ENCODE results near the gene SMG6.

The SMG6 gene

DNA sequence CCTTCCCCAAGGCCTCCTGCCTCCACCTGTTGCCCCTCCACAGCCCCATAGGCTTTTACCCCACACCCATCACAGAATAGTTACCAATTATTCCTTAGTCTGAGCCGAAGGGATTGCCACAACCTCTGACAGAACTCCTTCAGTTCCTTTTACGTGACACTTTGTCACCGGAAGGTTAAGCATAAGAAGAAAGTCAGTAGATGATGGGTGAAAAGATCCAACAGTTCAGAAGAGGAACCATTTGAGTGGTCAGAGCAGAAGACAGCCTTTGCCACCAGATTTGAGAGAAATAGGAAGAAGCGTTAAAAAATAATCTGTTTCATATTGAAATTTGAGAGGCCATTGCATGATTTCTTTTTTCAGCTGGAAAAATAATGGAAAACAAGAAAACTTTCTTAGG lies 1.3 kb upstream of the SMG6 start:
- no peak for ATAC-seq
- TF ChIP-seq ZFP30 (CRISPR knock-in tag; IDR thresholded peaks at IDR 0.05) (no peak), ARNTL (CRISPR knock-in tag; IDR thresholded peaks at IDR 0.05; ENCODE audit: borderline replicate concordance, low read depth) (no peak), ISL1 (CRISPR knock-in tag; IDR thresholded peaks at IDR 0.05) (no peak), RARB (CRISPR knock-in tag; IDR thresholded peaks at IDR 0.05) (no peak), ZC3H10 (CRISPR knock-in tag; IDR thresholded peaks at IDR 0.05) (no peak), ZNF70 (CRISPR knock-in tag; IDR thresholded peaks at IDR 0.05) (no peak), PPARA (CRISPR knock-in tag; IDR thresholded peaks at IDR 0.05; ENCODE audit: borderline replicate concordance) (no peak), GLIS3 (CRISPR knock-in tag; IDR thresholded peaks at IDR 0.05) (no peak), ZNF565 (CRISPR knock-in tag; conservative IDR thresholded peaks at IDR 0.05; ENCODE audit: low read depth) (no peak), ZFP3 (CRISPR knock-in tag; IDR thresholded peaks at IDR 0.05) (no peak)
- TF ChIP-seq, protein P1, sequence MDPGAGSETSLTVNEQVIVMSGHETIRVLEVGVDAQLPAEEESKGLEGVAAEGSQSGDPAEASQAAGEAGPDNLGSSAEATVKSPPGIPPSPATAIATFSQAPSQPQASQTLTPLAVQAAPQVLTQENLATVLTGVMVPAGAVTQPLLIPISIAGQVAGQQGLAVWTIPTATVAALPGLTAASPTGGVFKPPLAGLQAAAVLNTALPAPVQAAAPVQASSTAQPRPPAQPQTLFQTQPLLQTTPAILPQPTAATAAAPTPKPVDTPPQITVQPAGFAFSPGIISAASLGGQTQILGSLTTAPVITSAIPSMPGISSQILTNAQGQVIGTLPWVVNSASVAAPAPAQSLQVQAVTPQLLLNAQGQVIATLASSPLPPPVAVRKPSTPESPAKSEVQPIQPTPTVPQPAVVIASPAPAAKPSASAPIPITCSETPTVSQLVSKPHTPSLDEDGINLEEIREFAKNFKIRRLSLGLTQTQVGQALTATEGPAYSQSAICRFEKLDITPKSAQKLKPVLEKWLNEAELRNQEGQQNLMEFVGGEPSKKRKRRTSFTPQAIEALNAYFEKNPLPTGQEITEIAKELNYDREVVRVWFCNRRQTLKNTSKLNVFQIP (CRISPR knock-in tag; IDR thresholded peaks at IDR 0.05; ENCODE audit: borderline replicate concordance, low read depth), result no peak
- TF ChIP-seq, protein P2, sequence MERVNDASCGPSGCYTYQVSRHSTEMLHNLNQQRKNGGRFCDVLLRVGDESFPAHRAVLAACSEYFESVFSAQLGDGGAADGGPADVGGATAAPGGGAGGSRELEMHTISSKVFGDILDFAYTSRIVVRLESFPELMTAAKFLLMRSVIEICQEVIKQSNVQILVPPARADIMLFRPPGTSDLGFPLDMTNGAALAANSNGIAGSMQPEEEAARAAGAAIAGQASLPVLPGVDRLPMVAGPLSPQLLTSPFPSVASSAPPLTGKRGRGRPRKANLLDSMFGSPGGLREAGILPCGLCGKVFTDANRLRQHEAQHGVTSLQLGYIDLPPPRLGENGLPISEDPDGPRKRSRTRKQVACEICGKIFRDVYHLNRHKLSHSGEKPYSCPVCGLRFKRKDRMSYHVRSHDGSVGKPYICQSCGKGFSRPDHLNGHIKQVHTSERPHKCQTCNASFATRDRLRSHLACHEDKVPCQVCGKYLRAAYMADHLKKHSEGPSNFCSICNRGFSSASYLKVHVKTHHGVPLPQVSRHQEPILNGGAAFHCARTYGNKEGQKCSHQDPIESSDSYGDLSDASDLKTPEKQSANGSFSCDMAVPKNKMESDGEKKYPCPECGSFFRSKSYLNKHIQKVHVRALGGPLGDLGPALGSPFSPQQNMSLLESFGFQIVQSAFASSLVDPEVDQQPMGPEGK (CRISPR knock-in tag; IDR thresholded peaks at IDR 0.05; ENCODE audit: borderline replicate concordance), result no peak

DNA sequence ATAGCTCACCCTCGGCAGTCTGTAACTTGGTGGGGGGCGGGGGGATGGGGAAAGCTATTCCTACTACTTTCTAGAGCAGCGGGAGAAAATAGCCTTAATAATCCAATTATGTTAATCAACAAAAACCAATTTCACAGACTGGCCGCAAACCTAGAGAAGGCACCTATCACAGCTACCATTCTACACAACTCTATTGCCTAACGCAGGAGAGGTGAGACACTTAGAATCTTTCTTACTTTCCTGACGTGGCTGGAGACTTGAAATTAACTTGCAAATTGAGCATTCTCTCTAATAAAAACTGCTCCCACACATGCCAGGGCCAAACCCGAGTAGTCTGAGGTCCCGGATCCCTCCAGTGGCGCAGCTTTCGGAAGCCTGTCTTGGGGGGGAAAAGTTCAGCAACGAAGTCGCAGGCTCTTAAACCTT lies 794 bp downstream of the SMG6 start:
- peak; percentile 39 for ATAC-seq
- TF ChIP-seq ZFP3 (CRISPR knock-in tag; IDR thresholded peaks at IDR 0.05) (no peak), TOX (CRISPR knock-in tag; IDR thresholded peaks at IDR 0.05; ENCODE audit: borderline replicate concordance) (no peak), ISL1 (CRISPR knock-in tag; IDR thresholded peaks at IDR 0.05) (no peak), ZNF70 (CRISPR knock-in tag; IDR thresholded peaks at IDR 0.05) (no peak), ZC3H10 (CRISPR knock-in tag; IDR thresholded peaks at IDR 0.05) (no peak), BACH2 (CRISPR knock-in tag; IDR thresholded peaks at IDR 0.05; ENCODE audit: borderline replicate concordance) (no peak)
- TF ChIP-seq, protein P1 (CRISPR knock-in tag; IDR thresholded peaks at IDR 0.05; ENCODE audit: borderline replicate concordance, low read depth), result no peak
- TF ChIP-seq, protein P3, sequence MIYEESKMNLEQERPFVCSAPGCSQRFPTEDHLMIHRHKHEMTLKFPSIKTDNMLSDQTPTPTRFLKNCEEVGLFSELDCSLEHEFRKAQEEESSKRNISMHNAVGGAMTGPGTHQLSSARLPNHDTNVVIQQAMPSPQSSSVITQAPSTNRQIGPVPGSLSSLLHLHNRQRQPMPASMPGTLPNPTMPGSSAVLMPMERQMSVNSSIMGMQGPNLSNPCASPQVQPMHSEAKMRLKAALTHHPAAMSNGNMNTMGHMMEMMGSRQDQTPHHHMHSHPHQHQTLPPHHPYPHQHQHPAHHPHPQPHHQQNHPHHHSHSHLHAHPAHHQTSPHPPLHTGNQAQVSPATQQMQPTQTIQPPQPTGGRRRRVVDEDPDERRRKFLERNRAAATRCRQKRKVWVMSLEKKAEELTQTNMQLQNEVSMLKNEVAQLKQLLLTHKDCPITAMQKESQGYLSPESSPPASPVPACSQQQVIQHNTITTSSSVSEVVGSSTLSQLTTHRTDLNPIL (CRISPR knock-in tag; IDR thresholded peaks at IDR 0.05; ENCODE audit: low read depth), result no peak

DNA sequence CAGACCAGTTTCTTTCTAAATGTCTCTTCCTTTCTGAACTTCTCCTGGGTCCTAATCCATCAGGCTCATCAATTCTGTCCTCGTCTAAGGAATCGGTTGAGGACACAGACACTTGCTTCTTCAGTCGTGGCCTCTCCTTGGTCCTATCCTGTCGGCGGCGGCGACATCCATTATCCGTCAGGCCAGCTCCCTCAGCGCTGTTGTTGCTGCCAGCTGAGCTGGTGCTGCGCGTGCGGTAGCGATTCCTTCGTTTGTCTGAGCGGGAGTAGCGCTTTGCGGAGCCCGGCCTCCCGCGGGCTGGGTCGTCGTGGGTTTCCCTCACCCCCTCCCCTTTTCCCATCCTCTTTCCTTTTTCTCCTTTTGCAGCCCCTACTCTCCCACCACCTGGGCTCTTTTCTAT lies 3.8 kb downstream of the SMG6 start:
- TF ChIP-seq RARB (CRISPR knock-in tag; IDR thresholded peaks at IDR 0.05) (no peak), ZFP3 (CRISPR knock-in tag; IDR thresholded peaks at IDR 0.05) (no peak), ZFP30 (CRISPR knock-in tag; IDR thresholded peaks at IDR 0.05) (no peak), OSR1 (CRISPR knock-in tag; IDR thresholded peaks at IDR 0.05) (no peak), ZC3H10 (CRISPR knock-in tag; IDR thresholded peaks at IDR 0.05) (no peak)
- TF ChIP-seq, protein P4, sequence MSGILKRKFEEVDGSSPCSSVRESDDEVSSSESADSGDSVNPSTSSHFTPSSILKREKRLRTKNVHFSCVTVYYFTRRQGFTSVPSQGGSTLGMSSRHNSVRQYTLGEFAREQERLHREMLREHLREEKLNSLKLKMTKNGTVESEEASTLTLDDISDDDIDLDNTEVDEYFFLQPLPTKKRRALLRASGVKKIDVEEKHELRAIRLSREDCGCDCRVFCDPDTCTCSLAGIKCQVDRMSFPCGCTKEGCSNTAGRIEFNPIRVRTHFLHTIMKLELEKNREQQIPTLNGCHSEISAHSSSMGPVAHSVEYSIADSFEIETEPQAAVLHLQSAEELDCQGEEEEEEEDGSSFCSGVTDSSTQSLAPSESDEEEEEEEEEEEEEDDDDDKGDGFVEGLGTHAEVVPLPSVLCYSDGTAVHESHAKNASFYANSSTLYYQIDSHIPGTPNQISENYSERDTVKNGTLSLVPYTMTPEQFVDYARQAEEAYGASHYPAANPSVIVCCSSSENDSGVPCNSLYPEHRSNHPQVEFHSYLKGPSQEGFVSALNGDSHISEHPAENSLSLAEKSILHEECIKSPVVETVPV (CRISPR knock-in tag; IDR thresholded peaks at IDR 0.05), result no peak
- no peak for ATAC-seq

DNA sequence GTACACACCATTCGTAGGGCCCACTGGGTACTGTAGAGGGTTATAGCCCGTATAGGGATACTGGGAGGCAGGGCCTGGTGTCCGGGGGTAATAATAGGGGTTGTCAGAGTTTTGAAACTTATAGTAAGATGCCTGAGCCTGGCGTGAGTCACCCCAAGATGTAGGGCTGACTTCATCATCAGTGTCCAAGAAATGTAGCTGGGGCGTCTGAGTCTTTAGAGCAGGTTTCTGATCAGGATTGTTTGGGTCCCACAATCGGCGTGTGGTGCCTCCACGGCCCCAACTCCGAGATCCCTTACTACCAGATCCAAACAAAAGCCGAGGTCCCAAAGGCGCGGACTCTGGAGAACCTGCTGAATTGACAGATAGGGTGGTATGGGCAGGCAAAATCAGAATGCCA lies 4.4 kb downstream of the SMG6 start:
- no peak for TF ChIP-seq ARNTL (CRISPR knock-in tag; IDR thresholded peaks at IDR 0.05; ENCODE audit: borderline replicate concordance, low read depth)
- no peak for TF ChIP-seq ZNF70 (CRISPR knock-in tag; IDR thresholded peaks at IDR 0.05)
- TF ChIP-seq, protein P3 (CRISPR knock-in tag; IDR thresholded peaks at IDR 0.05; ENCODE audit: low read depth), result no peak
- TF ChIP-seq, protein P2 (CRISPR knock-in tag; IDR thresholded peaks at IDR 0.05; ENCODE audit: borderline replicate concordance), result no peak
- TF ChIP-seq TOX (CRISPR knock-in tag; IDR thresholded peaks at IDR 0.05; ENCODE audit: borderline replicate concordance), result no peak
- TF ChIP-seq ZFP3 (CRISPR knock-in tag; IDR thresholded peaks at IDR 0.05), result no peak
- TF ChIP-seq ESRRG (CRISPR knock-in tag; IDR thresholded peaks at IDR 0.05), result no peak
- no peak for ATAC-seq
